WERI-Rb-1 (cell line): ENCODE measurements around the gene IGFLR1.

Source experiments
- DNase-seq: peaks from one replicate; pipeline ENCODE4 v3.0.0-alpha.2; 2020
- H3K27ac ChIP-seq: fragments of 250-450 bp; sonication (Bioruptor Pico); 2 replicates; pipeline ENCODE4 v1.5.1; 2020; ENCODE audit warnings: mild to moderate bottlenecking, moderate library complexity
- H3K27me3 ChIP-seq: fragments of 250-450 bp; sonication (Bioruptor Pico); 2 replicates; pipeline ENCODE4 v1.5.1; 2021; ENCODE audit warnings: mild to moderate bottlenecking, low read depth, moderate library complexity; ENCODE audit not compliant: insufficient read depth, severe bottlenecking
- H3K36me3 ChIP-seq: fragments of 250-450 bp; sonication (Bioruptor Pico); 2 replicates; pipeline ENCODE4 v1.5.1; 2020; ENCODE audit warnings: mild to moderate bottlenecking, moderate library complexity
- H3K4me3 ChIP-seq: 2 replicates; pipeline ENCODE4 v1.5.1; 2011; ENCODE audit warnings: low read depth, mild to moderate bottlenecking, control low read depth, low read length
- H3K9me3 ChIP-seq: fragments of 250-450 bp; sonication (Bioruptor Pico); 2 replicates; pipeline ENCODE4 v1.5.1; 2021; ENCODE audit warnings: mild to moderate bottlenecking, moderate library complexity; ENCODE audit not compliant: severe bottlenecking
- CTCF ChIP-seq: IDR thresholded peaks from 2 replicates; pipeline ENCODE4 v1.5.1; 2011; ENCODE audit warnings: low read depth, mild to moderate bottlenecking, control low read depth, inconsistent platforms, low read length

IGFLR1 gene

GRCh38 chr19:35738887-35739229 is 3.4 kb downstream of the IGFLR1 start:
- Histone ChIP-seq H3K27me3 (no peaks in the 10 kb centered on the region), H3K27ac (no peak overlapping the region), H3K36me3 (peaks cover 55% of the 10 kb centered on the region), H3K4me3 (no peak overlapping the region), H3K9me3 (no peaks in the 10 kb centered on the region)
- TF ChIP-seq CTCF = no peak
- DNase-seq = no peak

GRCh38 chr19:35738021-35738886 is 4.0 kb downstream of the IGFLR1 start:
- Histone ChIP-seq H3K27ac (no peak overlapping the region), H3K4me3 (no peak overlapping the region), H3K27me3 (no peaks in the 10 kb centered on the region), H3K36me3 (peaks cover 61% of the 10 kb centered on the region), H3K9me3 (no peaks in the 10 kb centered on the region)
- no peak for DNase-seq
- no peak for TF ChIP-seq CTCF

GRCh38 chr19:35736913-35737886 is 5.1 kb downstream of the IGFLR1 start:
- Histone ChIP-seq H3K27me3 (no peaks in the 10 kb centered on the region), H3K36me3 (peaks cover 63% of the 10 kb centered on the region), H3K27ac (no peak overlapping the region), H3K9me3 (no peaks in the 10 kb centered on the region), H3K4me3 (no peak overlapping the region)
- no peak for DNase-seq
- TF ChIP-seq CTCF = no peak

GRCh38 chr19:35734889-35735288 is 7.4 kb downstream of the IGFLR1 start:
- peak overlapping the region; percentile 51 for H3K27ac ChIP-seq
- no peak for TF ChIP-seq CTCF
- H3K27me3 ChIP-seq = no peaks in the 10 kb centered on the region
- H3K9me3 ChIP-seq = no peaks in the 10 kb centered on the region
- H3K4me3 ChIP-seq = no peak overlapping the region
- no peak for DNase-seq
- peaks cover 85% of the 10 kb centered on the region for H3K36me3 ChIP-seq

GRCh38 chr19:35734273-35734672 is 8.0 kb downstream of the IGFLR1 start:
- Histone ChIP-seq H3K27ac (no peak overlapping the region), H3K27me3 (no peaks in the 10 kb centered on the region), H3K9me3 (no peaks in the 10 kb centered on the region), H3K4me3 (no peak overlapping the region), H3K36me3 (peaks cover 89% of the 10 kb centered on the region)
- no peak for DNase-seq
- TF ChIP-seq CTCF = no peak
